NCI-H748 treated with DMSO at 0.1 percent for 48 hours (cell line): ENCODE measurements around the gene SCP2.
"Not testable (repeated sequence)": the region's sequence is repeated elsewhere in the genome, so short reads cannot be mapped to it uniquely, and the experiment has no call there.

Experiments used
- DNase-seq: peaks from one replicate; lab custom pipeline; 2025; lab: John Stamatoyannopoulos, UW

The SCP2 gene

DNA sequence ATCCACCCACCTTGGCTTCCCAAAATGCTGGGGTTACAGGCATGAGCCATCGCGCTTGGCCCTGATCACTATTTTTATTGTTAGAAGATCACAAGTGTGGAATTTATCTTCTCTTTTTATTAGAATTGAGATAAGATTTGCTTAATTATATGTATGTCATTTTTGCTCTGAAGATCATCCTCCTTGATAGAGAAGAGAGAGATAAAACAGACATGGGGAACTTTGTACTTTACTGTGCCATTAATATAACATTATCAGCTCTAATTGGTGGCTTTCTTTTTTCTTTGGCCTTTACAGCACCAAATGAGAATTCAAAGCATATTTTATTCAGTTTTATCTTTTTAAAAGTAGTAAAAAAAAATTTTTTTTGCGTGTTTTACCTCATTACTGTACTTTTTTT, 46.8 kb downstream of the SCP2 start:
- DNase-seq: no peak

GRCh38 chr1:52976183-52977035, 49.3 kb downstream of the SCP2 start:
- no peak for DNase-seq

GRCh38 chr1:52978045-52978444, 51.0 kb downstream of the SCP2 start:
- DNase-seq: no peak

GRCh38 chr1:52992733-52993132, 65.7 kb downstream of the SCP2 start:
- DNase-seq: not testable (repeated sequence)

- DNase-seq: no peak
Observed at GRCh38 chr1:52994656-52995055, 67.6 kb downstream of the SCP2 start.

GRCh38 chr1:52996653-52997052, 69.6 kb downstream of the SCP2 start:
- no peak for DNase-seq

- DNase-seq: no peak
Observed at GRCh38 chr1:53001128-53001527, 74.1 kb downstream of the SCP2 start.

- not testable (repeated sequence) for DNase-seq
Observed at GRCh38 chr1:53006612-53007011, 79.5 kb downstream of the SCP2 start.

GRCh38 chr1:53010247-53010646, 83.2 kb downstream of the SCP2 start:
- not testable (repeated sequence) for DNase-seq

DNA sequence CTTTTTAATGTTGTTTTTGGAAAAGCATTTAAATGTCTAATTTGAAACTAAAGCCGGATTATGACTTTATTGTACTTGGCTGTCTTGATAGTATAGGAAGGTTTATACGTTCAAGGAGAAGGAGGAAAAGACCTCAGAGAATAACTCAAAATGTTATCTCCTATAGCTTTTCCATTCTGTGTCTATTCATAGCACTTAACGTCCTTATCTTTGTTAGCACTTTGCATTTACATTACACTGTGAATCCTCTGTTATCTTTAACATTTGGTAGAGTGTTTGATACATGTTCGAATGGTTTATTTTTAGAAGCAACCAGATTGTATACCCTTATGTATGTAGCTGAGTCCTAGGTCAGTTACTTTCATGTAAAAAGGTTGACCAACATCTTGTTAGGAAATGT, 84.1 kb downstream of the SCP2 start:
- no peak for DNase-seq

- peak; percentile 83 for DNase-seq
Observed at GRCh38 chr1:53014791-53015507, 87.9 kb downstream of the SCP2 start.

GRCh38 chr1:53015508-53015860, 88.4 kb downstream of the SCP2 start:
- peak; percentile 10 for DNase-seq

GRCh38 chr1:53016705-53017104, 89.6 kb downstream of the SCP2 start:
- no peak for DNase-seq

GRCh38 chr1:53020588-53020987, 93.5 kb downstream of the SCP2 start:
- DNase-seq: no peak

GRCh38 chr1:53022179-53022578, 95.1 kb downstream of the SCP2 start:
- no peak for DNase-seq

- DNase-seq: no peak
Observed at GRCh38 chr1:53023546-53023945, 96.5 kb downstream of the SCP2 start.

GRCh38 chr1:53024117-53024516, 97.0 kb downstream of the SCP2 start:
- DNase-seq: no peak

DNA sequence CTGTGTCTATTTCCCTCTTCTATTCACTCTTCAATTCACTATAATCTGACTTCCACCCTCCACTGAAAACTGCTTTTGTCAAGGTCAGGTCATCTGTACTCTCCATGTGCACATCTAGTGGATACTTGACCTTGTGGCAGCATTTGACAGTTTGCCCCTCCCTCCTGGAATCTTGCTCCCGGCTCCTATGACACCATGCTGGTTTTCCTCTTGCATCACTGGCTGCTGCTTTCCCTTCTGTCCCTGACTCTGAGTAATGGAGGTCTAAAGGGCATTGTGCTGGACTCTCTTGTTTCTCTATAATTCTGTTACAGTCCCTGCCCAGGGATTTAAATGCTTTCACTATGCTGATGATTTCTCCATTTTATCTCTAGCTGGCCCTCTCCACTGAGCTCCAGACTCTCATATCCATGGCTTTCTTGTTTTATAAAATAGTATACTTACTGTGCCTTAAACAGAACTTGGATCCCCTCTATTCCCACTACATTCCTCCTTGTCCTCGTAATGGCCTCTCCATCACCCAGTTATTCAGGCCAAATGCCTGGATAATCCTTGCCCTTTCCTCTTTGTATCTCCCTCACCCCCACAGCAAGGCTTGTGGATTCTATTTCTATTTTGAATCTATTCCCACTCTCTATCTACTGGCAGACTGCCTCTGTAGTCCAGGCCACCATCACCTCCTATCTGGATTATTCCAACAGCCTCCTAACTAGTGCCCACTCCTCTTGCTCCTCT, 98.1 kb downstream of the SCP2 start:
- DNase-seq: no peak

- no peak for DNase-seq
Observed at GRCh38 chr1:53025769-53026112, 98.7 kb downstream of the SCP2 start.

DNA sequence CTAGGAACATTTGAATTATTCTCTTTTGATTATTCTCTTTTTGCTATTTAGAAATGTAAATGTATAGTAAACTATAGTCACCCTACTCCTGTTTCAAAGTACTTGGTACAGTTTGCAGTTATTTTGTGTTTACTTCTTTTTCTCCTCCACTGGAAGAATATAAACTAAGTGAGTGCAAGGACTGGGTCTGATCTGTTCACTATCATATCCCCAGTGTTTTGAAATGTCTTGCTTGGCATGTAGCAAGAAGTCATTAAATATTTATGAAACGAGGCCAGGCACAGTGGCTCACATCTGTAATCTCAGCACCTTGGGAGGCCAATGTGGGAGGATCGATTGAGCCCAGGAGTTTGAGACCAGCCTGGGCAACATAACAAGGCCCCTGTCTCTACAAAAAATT, 99.2 kb downstream of the SCP2 start:
- no peak for DNase-seq

GRCh38 chr1:53031732-53032131, 104.7 kb downstream of the SCP2 start:
- no peak for DNase-seq

GRCh38 chr1:53037159-53037558, 110.1 kb downstream of the SCP2 start:
- no peak for DNase-seq

- no peak for DNase-seq
Observed at GRCh38 chr1:53038566-53038965, 111.5 kb downstream of the SCP2 start.
